ENCODE data around the gene USP20. TPM values are rescaled to one million over a fixed set of nuclear protein-coding genes. Genes with fewer than 3 reads are reported as not detected.

USP20 gene
- total RNA-seq, 1 experiment from 2014 or later = 22.1 TPM

DNA sequence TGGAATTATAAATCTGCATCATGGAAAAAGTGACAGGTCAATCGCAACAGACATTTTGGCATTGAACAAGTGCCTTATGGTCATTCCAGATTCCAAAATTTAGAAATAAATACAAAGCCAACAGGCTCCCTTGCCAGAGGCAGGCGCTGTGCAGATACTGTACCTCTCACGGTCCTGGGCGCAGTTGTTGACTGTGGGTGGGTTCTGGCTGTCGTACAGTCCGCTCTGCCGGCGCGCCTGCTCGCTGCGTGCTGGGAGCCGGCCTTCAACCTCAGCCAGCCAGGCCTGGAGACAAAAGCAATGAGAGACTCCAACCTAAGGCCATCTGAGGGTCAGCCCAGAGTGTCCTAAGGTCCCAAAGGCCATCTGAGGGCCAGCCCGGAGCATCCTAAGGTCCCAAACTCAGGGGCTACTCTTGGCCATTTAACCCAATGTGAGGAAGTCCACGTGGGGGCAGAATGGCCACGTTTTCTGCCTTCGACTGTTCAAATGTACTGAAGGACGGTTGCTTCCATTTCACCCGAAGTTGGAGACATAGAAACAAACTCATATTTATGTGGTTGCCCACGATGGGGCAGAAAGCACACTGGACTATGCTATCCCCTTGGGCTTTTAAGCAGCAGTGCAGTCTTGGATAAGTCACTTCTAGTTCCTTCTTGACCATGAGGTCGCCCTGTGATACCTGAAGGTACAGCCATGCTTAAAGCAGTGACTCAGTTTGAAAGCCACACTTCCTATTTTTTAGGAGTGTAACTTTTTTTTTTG, 65.2 kb downstream of the USP20 start:
- TF ChIP-seq EZH2 (IDR thresholded peaks at IDR 0.05; ENCODE audit: low read depth) = no peak
- TF ChIP-seq, protein P1, sequence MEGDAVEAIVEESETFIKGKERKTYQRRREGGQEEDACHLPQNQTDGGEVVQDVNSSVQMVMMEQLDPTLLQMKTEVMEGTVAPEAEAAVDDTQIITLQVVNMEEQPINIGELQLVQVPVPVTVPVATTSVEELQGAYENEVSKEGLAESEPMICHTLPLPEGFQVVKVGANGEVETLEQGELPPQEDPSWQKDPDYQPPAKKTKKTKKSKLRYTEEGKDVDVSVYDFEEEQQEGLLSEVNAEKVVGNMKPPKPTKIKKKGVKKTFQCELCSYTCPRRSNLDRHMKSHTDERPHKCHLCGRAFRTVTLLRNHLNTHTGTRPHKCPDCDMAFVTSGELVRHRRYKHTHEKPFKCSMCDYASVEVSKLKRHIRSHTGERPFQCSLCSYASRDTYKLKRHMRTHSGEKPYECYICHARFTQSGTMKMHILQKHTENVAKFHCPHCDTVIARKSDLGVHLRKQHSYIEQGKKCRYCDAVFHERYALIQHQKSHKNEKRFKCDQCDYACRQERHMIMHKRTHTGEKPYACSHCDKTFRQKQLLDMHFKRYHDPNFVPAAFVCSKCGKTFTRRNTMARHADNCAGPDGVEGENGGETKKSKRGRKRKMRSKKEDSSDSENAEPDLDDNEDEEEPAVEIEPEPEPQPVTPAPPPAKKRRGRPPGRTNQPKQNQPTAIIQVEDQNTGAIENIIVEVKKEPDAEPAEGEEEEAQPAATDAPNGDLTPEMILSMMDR (conservative IDR thresholded peaks at IDR 0.05) = no peak
- DNase-seq = no peak
- no TSS peak for BruUV-seq (replicated peaks)

DNA sequence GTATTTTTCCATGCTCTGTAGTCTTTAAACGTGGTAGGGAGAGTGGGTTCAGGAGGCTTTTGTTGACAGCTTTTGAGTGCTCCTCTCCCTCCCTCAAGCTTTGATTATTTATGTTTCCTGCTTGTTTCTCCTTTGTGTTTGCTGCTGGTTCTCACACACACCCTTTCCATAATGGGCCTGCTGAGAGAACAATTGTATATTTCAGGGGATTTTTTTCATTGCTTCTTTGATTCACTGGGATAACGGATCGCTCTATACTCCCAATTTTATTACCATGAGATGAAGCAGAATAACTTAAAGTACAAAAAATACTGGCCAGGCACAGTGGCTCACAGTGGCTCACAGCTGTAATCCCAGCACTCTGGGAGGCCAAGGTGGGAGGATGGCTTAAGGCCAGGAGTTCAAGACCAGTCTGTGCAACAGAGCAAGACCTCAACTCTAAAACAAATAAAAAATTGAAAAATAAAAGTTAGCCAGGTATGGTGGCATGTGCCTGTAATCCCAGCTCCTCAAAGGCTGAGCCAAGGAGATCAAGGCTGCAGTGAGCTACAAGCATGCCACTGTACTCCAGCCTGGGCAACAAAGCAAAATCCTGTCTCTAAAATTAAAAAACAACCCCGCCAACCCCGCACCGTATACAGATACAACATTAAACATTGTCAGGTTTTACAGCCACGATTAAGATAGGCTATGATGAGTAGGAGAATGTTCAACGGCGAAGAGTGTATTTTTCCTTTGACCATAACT, 66.9 kb downstream of the USP20 start:
- Histone ChIP-seq H2AFZ (no peak overlapping the region), H3K27me3 (ENCODE audit: insufficient read depth, low read depth) (no peaks in the 10 kb centered on the region), H3K4me1 (replicated peaks; ENCODE audit: insufficient read depth) (no peaks in the 10 kb centered on the region), H3K9me2 (ENCODE audit: insufficient read depth) (no peaks in the 10 kb centered on the region), H3K36me3 (ENCODE audit: low read depth) (no peaks in the 10 kb centered on the region), H4K20me1 (ENCODE audit: insufficient read depth) (no peaks in the 10 kb centered on the region), H3K4me2 (no peak overlapping the region), H3K9me3 (ENCODE audit: insufficient read depth, low read depth) (no peaks in the 10 kb centered on the region), H3K4me3 (no peak overlapping the region), H3K27ac (no peak overlapping the region), H3F3A (ENCODE audit: insufficient read depth, low read depth) (no peaks in the 10 kb centered on the region), H3K79me2 (ENCODE audit: low read depth) (no peaks in the 10 kb centered on the region)
- ChIA-PET POLR2A (ENCODE audit: unreplicated experiment) (no interaction called here), CTCF (no interaction called here)
- intact Hi-C loops (cut with micrococcal nuclease; ENCODE audit: unreplicated experiment) = no loop called here
- no peak for DNase-seq
- no TSS peak for BruUV-seq (replicated peaks)
- TF ChIP-seq, protein P1 (conservative IDR thresholded peaks at IDR 0.05) = no peak
- TF ChIP-seq EZH2 (IDR thresholded peaks at IDR 0.05; ENCODE audit: low read depth) = no peak

More for the DNA sequence above, 65.2 kb downstream of the USP20 start:
- H4K20me1 ChIP-seq (ENCODE audit: insufficient read depth) = no peaks in the 10 kb centered on the region
- peaks cover 11% of the 10 kb centered on the region; the same call in 1 of the 2 replicates for H3F3A ChIP-seq (ENCODE audit: insufficient read depth, low read depth)
- H3K27me3 ChIP-seq (ENCODE audit: insufficient read depth, low read depth) = no peaks in the 10 kb centered on the region
- ChIA-PET POLR2A (ENCODE audit: unreplicated experiment) (interaction anchor here (0.6 kb wide), 1 partner anchor 97 kb away, joined by 6 read pairs; no protein-coding TSS in a partner anchor), CTCF (no interaction called here)
- H3K9me2 ChIP-seq (ENCODE audit: insufficient read depth) = no peaks in the 10 kb centered on the region
- no peaks in the 10 kb centered on the region for H3K9me3 ChIP-seq (ENCODE audit: insufficient read depth, low read depth)
- no peak overlapping the region for H3K27ac ChIP-seq
- intact Hi-C loops (cut with micrococcal nuclease; ENCODE audit: unreplicated experiment) = no loop called here
- H3K4me1 ChIP-seq (replicated peaks; ENCODE audit: insufficient read depth) = no peaks in the 10 kb centered on the region
- no peaks in the 10 kb centered on the region for H3K36me3 ChIP-seq (ENCODE audit: low read depth)
- H2AFZ ChIP-seq = no peak overlapping the region
- H3K79me2 ChIP-seq (ENCODE audit: low read depth) = no peaks in the 10 kb centered on the region
- no peak overlapping the region for H3K4me2 ChIP-seq
- H3K4me3 ChIP-seq = no peak overlapping the region

DNA sequence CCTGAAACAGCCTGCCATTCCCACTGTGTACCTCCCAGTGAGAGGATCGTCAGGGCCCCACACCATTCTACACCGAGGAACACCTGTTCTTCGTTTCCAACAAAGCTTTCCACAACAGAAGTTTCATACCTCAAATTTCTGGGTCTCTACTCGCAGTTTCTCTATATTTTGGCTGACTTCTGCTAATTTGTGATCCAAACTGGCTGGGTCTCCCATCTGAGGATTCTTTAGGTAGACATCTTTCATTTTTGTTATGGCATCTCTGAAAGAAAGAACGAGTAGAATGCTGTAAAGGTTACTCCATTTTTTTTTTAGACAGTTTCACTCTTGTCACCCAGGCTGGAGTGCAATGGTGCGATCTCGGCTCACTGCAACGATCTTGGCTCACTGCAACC, 67.5 kb downstream of the USP20 start:
- no peak overlapping the region for H3K4me3 ChIP-seq
- H3K9me3 ChIP-seq (ENCODE audit: insufficient read depth, low read depth) = no peaks in the 10 kb centered on the region
- no peaks in the 10 kb centered on the region for H3F3A ChIP-seq (ENCODE audit: insufficient read depth, low read depth)
- no peaks in the 10 kb centered on the region for H3K9me2 ChIP-seq (ENCODE audit: insufficient read depth)
- TF ChIP-seq, protein P1 (conservative IDR thresholded peaks at IDR 0.05) = no peak
- DNase-seq = no peak
- no peak overlapping the region for H3K4me2 ChIP-seq
- H3K4me1 ChIP-seq (replicated peaks; ENCODE audit: insufficient read depth) = no peaks in the 10 kb centered on the region
- no peak overlapping the region for H2AFZ ChIP-seq
- H3K27me3 ChIP-seq (ENCODE audit: insufficient read depth, low read depth) = no peaks in the 10 kb centered on the region
- BruUV-seq (replicated peaks) = no TSS peak
- H3K79me2 ChIP-seq (ENCODE audit: low read depth) = no peaks in the 10 kb centered on the region
- H3K36me3 ChIP-seq (ENCODE audit: low read depth) = no peaks in the 10 kb centered on the region
- no peaks in the 10 kb centered on the region for H4K20me1 ChIP-seq (ENCODE audit: insufficient read depth)
- CTCF ChIA-PET = no interaction called here
- POLR2A ChIA-PET (ENCODE audit: unreplicated experiment) = no interaction called here
- no peak overlapping the region for H3K27ac ChIP-seq
- intact Hi-C loops (cut with micrococcal nuclease; ENCODE audit: unreplicated experiment) = no loop called here

Measured in PC-9 (cell line).